ENCODE results near the gene WDR87.

GRCh38 chr19:37885392-37885791, 21.0 kb downstream of the WDR87 start:
- TF ChIP-seq CTCF (IDR thresholded peaks at IDR 0.05; ENCODE audit: low read length) (no peak), EZH2 (optimal IDR thresholded peaks at IDR 0.05; ENCODE audit: low read depth, low read length) (no peak)
